K562 (cell line): Measurements from ENCODE around the gene MMP2. TPM values are rescaled to one million over a fixed set of nuclear protein-coding genes. Genes with fewer than 3 reads are reported as not detected.

Experiments
- ARID2 ChIP-seq: fragments of 450-650 bp; IDR thresholded peaks from 2 replicates; pipeline ENCODE4 v1.6.1; 2017; ENCODE audit warnings: antibody characterized with exemption, mild to moderate bottlenecking
- CC2D1A ChIP-seq: fragments of 450-650 bp; IDR thresholded peaks from 2 replicates; pipeline ENCODE4 v1.6.1; 2017; ENCODE audit warnings: mild to moderate bottlenecking
- DLX4 ChIP-seq: fragments of 250-450 bp; sonication (Bioruptor Pico); IDR thresholded peaks from 2 replicates; pipeline ENCODE4 v1.6.1; 2021; ENCODE audit warnings: mild to moderate bottlenecking
- E2F8 ChIP-seq: fragments of 450-650 bp; IDR thresholded peaks from 2 replicates; pipeline ENCODE4 v1.7.1; 2018; ENCODE audit warnings: mild to moderate bottlenecking, low read depth; ENCODE audit not compliant: partially characterized antibody
- MLLT1 ChIP-seq, 2 experiments: fragments of 450-650 bp; IDR thresholded peaks; 2 replicates each; pipeline ENCODE4 v1.6.1; 2016
- MTA3 ChIP-seq: fragments of 450-650 bp; formaldehyde crosslinking; IDR thresholded peaks from 2 replicates; pipeline ENCODE4 v1.6.1; 2017; ENCODE audit warnings: mild to moderate bottlenecking, borderline replicate concordance
- PHF8 ChIP-seq: fragments of 200-600 bp; sonication (generic); IDR thresholded peaks from 2 replicates; pipeline ENCODE4 v1.6.1; 2012; ENCODE audit warnings: mixed run types, mild to moderate bottlenecking, inconsistent platforms, low read length, moderate library complexity, borderline replicate concordance
- RAD21 ChIP-seq, 2 experiments: fragments of 250-450 bp in 1 of 2; fragments of 450-650 bp in 1 of 2; sonication (Bioruptor Pico) in 1 of 2; formaldehyde crosslinking in 1 of 2; IDR thresholded peaks in 1 of 2; conservative IDR thresholded peaks in 1 of 2; 2 replicates each; pipeline versions ENCODE4 v1.4.0 to v1.8.0; 2020 to 2022; ENCODE audit warnings: mild to moderate bottlenecking in 2 of 2, moderate library complexity in 1 of 2
- RB1 ChIP-seq: fragments of 450-650 bp; IDR thresholded peaks from 2 replicates; pipeline ENCODE4 v1.6.1; 2017; ENCODE audit warnings: low read depth, mild to moderate bottlenecking
- RFX1 ChIP-seq: fragments of 450-650 bp; IDR thresholded peaks from 2 replicates; pipeline ENCODE4 v1.6.1; 2016; ENCODE audit warnings: mild to moderate bottlenecking, moderate library complexity
- SFPQ ChIP-seq: fragments of 200-400 bp; formaldehyde crosslinking; IDR thresholded peaks from 2 replicates; pipeline ENCODE4 v1.6.1; 2017; ENCODE audit warnings: mild to moderate bottlenecking, low read depth, low read length, moderate library complexity
- ZBTB26 ChIP-seq: fragments of 450-650 bp; formaldehyde crosslinking; IDR thresholded peaks from 2 replicates; pipeline ENCODE4 v1.4.0; 2022; ENCODE audit warnings: missing genetic modification characterization
- ZFX ChIP-seq: sonication (generic); formaldehyde crosslinking; IDR thresholded peaks from 2 replicates; pipeline ENCODE4 v1.8.0; 2022; ENCODE audit warnings: mild to moderate bottlenecking, missing genetic modification reagents, moderate library complexity
- ZNF174 ChIP-seq: fragments of 250-450 bp; sonication (Bioruptor Pico); IDR thresholded peaks from 2 replicates; pipeline ENCODE4 v1.4.0; 2020; ENCODE audit warnings: mild to moderate bottlenecking
- ZNF3 ChIP-seq: fragments of 250-450 bp; sonication (Bioruptor Pico); IDR thresholded peaks from 2 replicates; pipeline ENCODE4 v1.5.0; 2021; ENCODE audit warnings: mild to moderate bottlenecking, moderate library complexity
- ZNF347 ChIP-seq: fragments of 450-650 bp; formaldehyde crosslinking; IDR thresholded peaks from 2 replicates; pipeline ENCODE4 v1.4.0; 2020; ENCODE audit warnings: low read depth, mild to moderate bottlenecking, moderate library complexity
- polyA plus RNA-seq, 8 experiments: library from polyadenylated mRNA; depleted of rRNA in 4 of 8; stranded (reverse) in 5 of 8; unstranded in 3 of 8; fragments of >200 nt; fragmentation: Nextera tagmentation in 2 of 8; fragmentation: Illumina TruSeq in 1 of 8; extraction: Ambion mirVana in 2 of 8; extraction: Trizol in 1 of 8; gene quantifications; 2 replicates each; pipeline versions ENCODE4 v1.2.1 to v1.2.3, GENCODE V29; 2011 to 2014; ENCODE audit warnings: inconsistent platforms in 1 of 8, missing spikeins in 1 of 8
- total RNA-seq, 7 experiments: library from RNA; depleted of rRNA in 6 of 7; stranded (reverse); fragments of >200 nt in 6 of 7; fragmentation: Illumina TruSeq in 2 of 7; extraction: Trizol in 2 of 7; gene quantifications; 2 replicates each; pipeline versions ENCODE4 v1.2.1 to v1.2.3, GENCODE V29; 2011 to 2021; ENCODE audit warnings: low replicate concordance in 1 of 7

Gene MMP2
- total and polyA plus RNA-seq, 9 of the 15 experiments (the other 6 are each of a cell fraction or from before 2014, with no cell fraction given), result 0.05 to 0.53 TPM; not detected in 7

- TF ChIP-seq MLLT1 (IDR thresholded peaks at IDR 0.05), result peak in 1 of 2 experiments; percentile 21; a peak in 1 of 4 replicates
- no peak for TF ChIP-seq RFX1
- no peak for TF ChIP-seq ZNF174 (CRISPR knock-in tag)
- TF ChIP-seq RB1, result peak; percentile 85
- no peak for TF ChIP-seq MTA3
- no peak for TF ChIP-seq SFPQ
- TF ChIP-seq RAD21 (CRISPR knock-in tag; conservative IDR thresholded peaks at IDR 0.05 in 1 of 2, IDR thresholded peaks at IDR 0.05 in 1 of 2), result peak; percentile 99 to 100
- TF ChIP-seq PHF8, result no peak
- peak; percentile 97 for TF ChIP-seq ARID2
- no peak for TF ChIP-seq ZFX (CRISPR knock-in tag)
- TF ChIP-seq CC2D1A, result peak; percentile 88
- TF ChIP-seq ZNF347, result no peak
- no peak for TF ChIP-seq ZNF3 (CRISPR knock-in tag)
- TF ChIP-seq ZBTB26 (CRISPR knock-in tag), result peak; percentile 68; the same call in 1 of the 2 replicates
- TF ChIP-seq E2F8, result no peak
- no peak for TF ChIP-seq DLX4 (CRISPR knock-in tag)
These were observed 13.7 kb upstream of the MMP2 start (continued) for GRCh38 chr16:55465077-55465896.
